GM19467 (cell line): Measurements from ENCODE around the gene CS.
"Not testable (repeated sequence)": the region's sequence is repeated elsewhere in the genome, so short reads cannot be mapped to it uniquely, and the experiment has no call there.

ENCODE experiments used
- ATAC-seq: cut with Tn5 transposase; IDR thresholded peaks from one replicate; pipeline ENCODE4 v1.9.1; 2021; ENCODE audit warnings: mild to moderate bottlenecking, moderate library complexity; ENCODE audit not compliant: unreplicated experiment

Gene CS

DNA sequence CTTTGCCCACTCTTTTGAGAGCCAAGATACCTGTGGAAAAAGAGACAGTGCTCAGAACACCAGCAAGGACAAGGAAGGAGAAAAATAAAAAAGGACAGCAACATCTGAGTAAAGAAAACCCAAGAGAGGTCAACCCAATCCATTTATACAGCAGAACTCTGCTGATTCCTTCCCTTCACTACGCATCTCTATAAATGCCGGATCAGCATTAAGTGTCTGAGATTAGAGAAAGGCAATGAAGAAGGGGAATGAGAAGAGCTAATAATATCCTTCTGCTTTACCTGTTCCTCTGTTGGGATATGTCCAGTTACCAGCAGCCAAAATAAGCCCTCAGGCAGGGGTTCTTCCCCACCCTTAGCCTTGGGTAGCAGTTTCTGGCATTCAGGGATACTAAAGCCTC, 17.6 kb downstream of the CS start:
- ATAC-seq, result no peak

- ATAC-seq, result no peak
Observed at GRCh38 chr12:56282030-56282429, 18.1 kb downstream of the CS start.

GRCh38 chr12:56280849-56281248, 19.3 kb downstream of the CS start:
- no peak for ATAC-seq

GRCh38 chr12:56278905-56279304, 21.2 kb downstream of the CS start:
- ATAC-seq, result no peak

DNA sequence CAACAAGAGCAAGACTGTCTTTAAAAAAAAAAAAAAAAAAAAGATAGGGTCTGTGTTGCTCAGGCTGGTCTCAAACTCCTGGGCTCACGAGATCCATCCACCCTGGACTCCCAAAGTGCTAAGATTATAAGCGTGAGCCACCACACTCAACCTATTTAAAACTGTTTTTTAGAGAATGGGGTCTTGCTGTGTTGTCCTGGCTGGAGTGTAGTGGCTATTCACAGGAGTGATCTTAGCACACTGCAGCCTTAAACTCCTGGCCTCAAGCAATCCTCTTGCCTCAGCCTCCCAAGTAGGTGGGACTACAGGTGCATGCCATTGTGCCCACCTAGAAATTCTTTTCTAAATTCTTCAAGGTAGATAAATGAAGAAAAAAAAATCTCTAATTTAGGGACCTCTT, 25.8 kb downstream of the CS start:
- ATAC-seq, result no peak

GRCh38 chr12:56272468-56272867, 27.7 kb downstream of the CS start:
- ATAC-seq, result not testable (repeated sequence)

DNA sequence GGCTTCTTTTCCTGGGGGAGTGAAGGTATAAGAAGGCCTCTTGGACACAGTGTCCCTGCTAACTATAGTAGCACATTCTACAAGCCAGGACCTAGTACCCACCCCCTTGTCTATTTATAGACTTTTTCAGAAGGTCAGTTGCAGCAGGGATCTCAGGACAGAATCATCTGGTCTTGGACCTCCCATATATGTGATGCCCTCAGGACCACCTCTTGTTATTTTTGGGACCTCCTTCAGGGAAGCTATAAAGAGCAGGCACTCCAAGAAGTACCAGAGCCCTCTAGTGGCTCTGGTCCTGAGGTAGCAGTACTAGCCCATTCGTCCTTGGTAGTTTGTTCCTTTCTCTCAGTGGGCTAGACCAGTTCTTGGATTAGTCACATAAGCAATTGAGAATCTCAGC, 29.1 kb downstream of the CS start:
- no peak for ATAC-seq

GRCh38 chr12:56267443-56268071, 32.6 kb downstream of the CS start:
- peak; percentile 10 for ATAC-seq

DNA sequence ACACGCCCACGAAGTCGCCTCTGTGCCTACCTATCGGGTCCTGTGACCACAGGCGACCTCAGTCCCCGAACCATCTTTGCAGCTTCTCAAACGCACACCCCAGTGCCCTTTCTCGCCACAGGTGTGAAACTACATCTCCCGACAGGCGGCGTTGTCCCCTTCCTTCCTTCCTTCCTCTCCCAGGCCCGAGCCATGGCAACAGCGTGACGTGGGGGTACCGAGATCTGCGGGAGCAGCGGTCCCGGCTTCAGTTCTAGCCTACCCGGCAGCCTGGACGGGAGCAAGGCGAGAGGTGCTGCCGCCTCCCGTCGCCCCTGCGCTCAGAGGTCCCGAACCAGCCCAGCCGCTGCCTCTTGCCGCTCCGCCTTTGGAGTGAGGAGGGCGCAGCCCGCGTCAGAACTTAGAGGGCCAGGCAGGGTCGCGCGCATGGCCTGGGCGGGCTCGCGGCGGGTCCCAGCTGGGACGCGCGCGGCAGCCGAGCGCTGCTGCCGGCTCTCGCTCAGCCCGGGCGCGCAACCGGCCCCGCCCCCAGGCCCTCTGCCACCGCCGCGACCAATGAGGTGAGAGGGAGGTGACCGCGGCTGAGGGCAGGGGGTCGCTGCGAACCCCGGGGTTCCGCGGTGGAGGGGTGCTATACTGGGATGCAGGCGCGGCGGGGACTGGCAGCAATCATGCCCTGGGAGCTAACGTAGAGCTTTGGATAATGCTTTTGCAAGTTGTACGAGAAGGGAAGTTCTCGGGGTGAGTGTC, 33.3 kb downstream of the CS start, which contains the start of gene COQ10A:
Gene COQ10A, plus strand, starts transcription at position 250 of the 750 bp plus-strand sequence. Its CDS starts 177 bp downstream, at position 427.
- ATAC-seq, result peak; percentile 81

DNA sequence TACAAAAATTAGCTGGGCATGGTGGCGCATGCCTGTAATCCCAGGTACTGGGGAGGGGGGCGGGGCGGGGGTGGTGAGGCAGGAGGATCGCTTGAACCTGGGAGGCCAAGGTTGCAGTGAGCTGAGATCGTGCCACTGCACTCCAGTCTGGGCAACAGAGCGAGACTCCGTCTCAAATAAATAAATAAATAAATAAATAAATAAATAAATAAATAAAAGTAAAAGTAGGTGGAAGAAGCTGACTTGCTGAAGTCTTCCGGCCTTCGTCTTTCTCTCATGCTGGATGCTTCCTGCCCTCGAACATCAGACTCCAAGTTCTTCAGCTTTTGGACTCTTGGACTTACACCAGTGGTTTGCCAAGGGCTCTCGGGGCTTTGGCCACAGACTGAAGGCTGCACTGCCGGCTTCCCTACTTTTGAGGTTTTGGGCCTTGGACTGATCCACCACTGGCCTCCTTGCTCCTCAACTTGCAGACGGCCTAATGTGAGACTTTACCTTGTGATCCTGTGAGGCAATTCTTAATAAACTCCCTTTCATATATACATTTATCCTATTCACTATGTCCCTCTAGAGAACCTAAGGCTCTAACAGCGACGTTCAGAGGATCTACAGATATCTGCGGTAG, 34.0 kb downstream of the CS start:
- not testable (repeated sequence) for ATAC-seq

- not testable (repeated sequence) for ATAC-seq
Observed at GRCh38 chr12:56262955-56263354, 37.2 kb downstream of the CS start.

DNA sequence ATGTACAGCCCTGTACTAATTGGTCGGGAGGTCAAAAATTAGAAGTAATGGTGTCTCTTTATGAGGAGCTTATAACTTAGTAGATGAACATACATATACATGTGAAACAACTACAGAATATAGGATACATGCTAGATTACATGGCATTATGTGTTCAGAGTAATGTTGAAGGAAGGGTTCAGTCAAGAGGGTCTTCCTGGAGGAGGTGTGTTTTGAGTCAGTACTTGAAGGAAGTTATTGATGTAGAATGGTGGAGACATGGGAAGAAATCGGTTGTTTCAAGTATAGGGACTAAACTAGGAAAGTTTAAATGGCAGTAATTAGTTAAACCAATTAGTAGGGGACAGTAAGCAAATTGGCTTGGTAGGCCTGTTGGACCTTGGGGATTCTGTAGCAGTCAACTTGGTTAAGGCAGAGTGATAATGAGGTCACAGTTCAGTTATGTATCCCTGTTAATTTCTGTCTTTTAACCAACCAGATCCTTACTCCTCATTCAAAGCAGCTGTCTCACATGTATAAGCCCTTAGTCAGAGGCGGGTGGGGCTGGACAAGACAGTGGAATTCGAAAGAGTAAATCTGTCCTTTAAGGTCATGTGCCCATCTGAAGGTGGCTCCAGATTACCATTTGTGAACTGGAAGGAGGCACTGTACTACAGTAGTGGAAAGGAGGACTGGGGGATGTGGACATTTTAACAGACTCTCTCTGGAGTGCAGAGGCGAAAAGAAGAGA, 38.5 kb downstream of the CS start:
- no peak for ATAC-seq

GRCh38 chr12:56260921-56261320, 39.2 kb downstream of the CS start:
- no peak for ATAC-seq

GRCh38 chr12:56260380-56260779, 39.8 kb downstream of the CS start:
- no peak for ATAC-seq

DNA sequence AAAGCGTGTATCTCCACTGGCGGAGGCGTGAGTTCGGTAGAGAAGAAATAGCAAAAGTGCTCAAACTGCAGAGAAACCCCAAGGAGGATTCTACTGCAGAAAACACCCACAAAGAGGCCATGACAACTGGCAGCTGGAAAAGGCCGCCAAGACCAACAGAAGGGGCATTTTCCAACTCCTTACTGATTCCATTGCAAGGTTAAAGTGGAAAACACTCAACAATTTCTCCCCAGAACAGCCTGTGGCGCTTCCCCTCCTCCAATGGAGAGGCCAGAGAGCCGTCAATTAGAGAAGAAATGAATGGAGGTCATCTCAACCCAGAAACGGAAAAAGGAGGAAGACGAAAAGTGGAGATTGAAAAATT, 41.3 kb downstream of the CS start:
- ATAC-seq, result no peak

DNA sequence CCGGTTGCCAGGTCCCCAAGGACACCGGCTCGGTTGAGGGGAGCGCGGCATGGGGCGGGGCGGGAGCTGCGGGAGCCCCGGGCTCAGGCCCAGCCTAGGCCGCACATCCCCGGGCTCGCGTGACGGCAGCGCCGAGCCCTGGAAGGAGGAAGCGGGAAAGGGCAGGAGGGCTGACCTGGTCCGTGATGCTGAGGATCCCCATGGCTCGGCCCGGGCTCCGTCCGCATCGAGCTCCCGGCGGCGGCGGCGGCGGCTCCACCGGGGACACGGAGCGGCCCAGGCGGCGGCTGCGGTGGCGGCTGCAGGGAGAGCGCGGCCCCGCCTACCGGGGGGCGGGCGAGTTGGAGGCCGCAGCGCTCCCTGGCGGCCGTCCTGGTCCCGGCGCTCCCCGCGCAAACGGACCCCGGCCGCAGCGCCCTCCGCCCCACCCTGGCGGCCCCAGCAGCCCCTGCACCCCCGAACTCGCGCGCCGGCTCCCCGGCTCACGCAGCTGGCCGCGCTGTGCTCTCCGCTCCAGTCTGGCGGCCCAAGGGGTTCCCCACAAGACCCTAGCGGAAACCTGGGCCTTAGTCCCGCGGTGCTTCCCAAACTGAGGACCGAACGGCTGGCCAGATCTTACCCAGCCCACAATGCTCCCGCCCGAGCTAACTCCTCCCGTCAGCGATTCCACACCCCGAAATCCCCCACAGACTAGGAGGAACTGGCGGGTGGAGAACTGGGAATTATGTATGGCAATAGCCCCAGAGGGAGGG, 41.9 kb downstream of the CS start, which contains the start of gene ANKRD52:
Gene ANKRD52, minus strand, starts transcription at position 317 of the 752 bp plus-strand sequence. Its CDS starts 115 bp downstream, at position 202.
- ATAC-seq, result peak; percentile 90

GRCh38 chr12:56257491-56258067, 42.6 kb downstream of the CS start:
- no peak for ATAC-seq

DNA sequence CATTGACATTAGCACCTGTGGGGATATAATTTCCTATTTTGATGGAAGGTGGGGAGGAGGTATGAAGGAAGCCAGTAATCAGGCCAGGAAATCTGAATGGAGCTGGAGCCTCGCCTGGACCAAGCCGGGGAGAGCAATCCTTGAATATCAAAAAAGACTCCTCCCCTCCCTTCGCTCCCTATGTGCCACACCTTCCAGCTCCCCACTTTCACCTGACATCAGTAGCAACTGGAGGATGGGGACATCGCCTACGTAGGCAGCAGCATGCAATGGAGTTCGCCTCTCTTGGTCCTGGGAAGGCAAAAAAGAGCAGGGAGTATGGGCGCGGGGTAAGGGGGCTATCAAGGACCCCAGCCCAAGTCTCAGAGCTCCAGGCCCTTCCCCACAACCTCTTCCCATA, 43.1 kb downstream of the CS start:
- no peak for ATAC-seq

GRCh38 chr12:56256326-56256960, 43.7 kb downstream of the CS start:
- ATAC-seq, result no peak

DNA sequence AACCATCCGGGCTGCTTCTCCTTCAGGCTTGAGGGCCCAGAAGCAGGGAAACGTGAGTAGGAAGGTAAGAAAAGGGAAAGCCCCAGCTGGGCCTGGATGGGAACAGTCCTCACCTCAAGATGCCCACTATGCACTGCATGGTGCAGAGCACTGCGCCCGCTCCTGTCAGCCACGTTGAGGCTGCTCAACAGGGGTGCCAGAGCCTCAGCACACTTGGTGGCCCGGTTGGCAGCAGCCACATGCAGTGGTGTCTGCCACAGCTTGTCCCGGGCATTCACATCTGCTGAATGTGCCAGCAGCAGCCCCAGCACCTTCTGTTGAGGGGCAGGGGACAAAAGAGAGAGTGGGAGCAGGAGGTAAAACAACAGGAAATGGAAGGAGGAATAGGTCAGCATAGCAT, 44.5 kb downstream of the CS start:
- no peak for ATAC-seq
